22Rv1 (cell line): ENCODE measurements around the gene ZIK1.

Experiments used
- H3K27ac ChIP-seq: fragments of 450-650 bp; 2 replicates; pipeline ENCODE4 v1.5.1; 2017
- CTCF ChIP-seq: fragments of 450-650 bp; IDR thresholded peaks from 2 replicates; pipeline ENCODE4 v1.5.1; 2017; ENCODE audit warnings: mild to moderate bottlenecking
- ZFX ChIP-seq: fragments of 450-650 bp; IDR thresholded peaks from 2 replicates; pipeline ENCODE4 v1.6.1; 2017; ENCODE audit warnings: antibody characterized with exemption, borderline replicate concordance

The ZIK1 gene

DNA sequence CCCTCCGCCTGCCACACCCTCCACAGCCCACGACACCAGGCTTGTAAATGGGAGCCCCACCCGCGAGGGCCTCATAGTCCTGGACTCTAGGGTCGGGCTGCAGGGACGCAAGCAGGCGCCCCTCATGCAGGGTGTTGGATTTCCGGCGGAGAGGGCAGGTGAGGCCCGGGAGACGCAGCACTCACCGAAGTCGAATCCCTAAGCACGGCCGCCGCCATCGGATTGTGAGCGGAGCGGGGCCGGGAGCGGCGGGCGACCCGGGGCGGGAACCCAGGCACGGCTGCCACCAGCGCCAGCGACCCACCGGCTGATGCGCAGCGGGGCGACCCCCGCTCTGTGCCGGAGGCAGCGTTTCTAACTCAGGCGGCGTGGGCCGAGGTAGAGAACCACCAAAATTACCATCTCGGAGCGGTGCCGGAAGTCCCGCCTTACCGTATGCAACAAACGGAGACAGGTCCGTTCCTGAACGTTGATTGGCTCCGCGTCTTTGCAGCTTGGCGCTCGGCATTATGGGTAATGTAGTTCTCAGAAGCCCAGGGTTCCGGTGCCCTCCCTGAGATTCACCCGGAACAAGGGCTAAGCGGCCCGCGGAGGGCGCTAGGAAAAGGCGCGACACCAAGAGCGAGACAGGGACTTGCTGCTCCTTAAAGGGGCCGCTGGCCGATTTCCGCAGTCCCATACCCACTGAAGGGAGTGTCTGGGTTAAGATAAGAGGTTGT, 5.3 kb upstream of the ZIK1 start, which contains the start of gene ZNF416:
ZNF416 (minus strand) TSS at position 425 of the 719 bp plus-strand sequence; CDS start at position 218, 207 bp downstream.
- peak; percentile 27; the same call in 1 of the 2 replicates for TF ChIP-seq CTCF
- no peak for TF ChIP-seq ZFX
- peak within 1 kb of the TSS; percentile 52 for H3K27ac ChIP-seq

DNA sequence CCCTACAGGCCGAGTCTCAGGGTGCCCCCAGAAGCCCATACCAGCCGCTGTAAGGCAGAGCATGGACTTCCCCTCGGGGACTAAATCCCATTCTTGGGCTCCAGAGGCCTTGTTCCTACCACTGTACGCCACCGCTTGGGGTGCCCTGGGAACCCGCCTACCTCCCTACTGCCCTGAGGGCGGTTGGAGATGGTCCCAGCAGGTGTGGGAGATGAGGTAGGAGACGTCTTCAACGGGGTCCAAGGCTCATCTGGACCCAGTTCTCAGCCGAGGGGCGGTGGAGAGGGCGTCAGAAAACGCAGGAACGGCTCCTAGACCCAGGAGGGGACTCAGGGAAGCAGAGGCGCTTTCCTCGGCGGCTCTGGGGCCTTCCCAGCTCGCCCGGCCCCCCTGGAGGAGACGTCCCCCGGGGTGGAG, 833 bp upstream of the ZIK1 start:
- no peak overlapping the region for H3K27ac ChIP-seq
- TF ChIP-seq ZFX (no peak), CTCF (no peak)

GRCh38 chr19:57587529-57587928, 3.6 kb downstream of the ZIK1 start:
- TF ChIP-seq ZFX, result no peak
- no peak overlapping the region for H3K27ac ChIP-seq

GRCh38 chr19:57599377-57599760, 15.4 kb downstream of the ZIK1 start:
- peak overlapping the region; percentile 60 for H3K27ac ChIP-seq
- TF ChIP-seq ZFX (no peak), CTCF (no peak)

- H3K27ac ChIP-seq, result peak within 1 kb of the TSS; percentile 60
Measured at GRCh38 chr19:57599761-57600383, 15.9 kb downstream of the ZIK1 start, which contains the start of gene ZNF530. Gene ZNF530, plus strand, starts transcription at chr19:57599885. Its CDS starts 4,461 bp downstream, at chr19:57604346.

DNA sequence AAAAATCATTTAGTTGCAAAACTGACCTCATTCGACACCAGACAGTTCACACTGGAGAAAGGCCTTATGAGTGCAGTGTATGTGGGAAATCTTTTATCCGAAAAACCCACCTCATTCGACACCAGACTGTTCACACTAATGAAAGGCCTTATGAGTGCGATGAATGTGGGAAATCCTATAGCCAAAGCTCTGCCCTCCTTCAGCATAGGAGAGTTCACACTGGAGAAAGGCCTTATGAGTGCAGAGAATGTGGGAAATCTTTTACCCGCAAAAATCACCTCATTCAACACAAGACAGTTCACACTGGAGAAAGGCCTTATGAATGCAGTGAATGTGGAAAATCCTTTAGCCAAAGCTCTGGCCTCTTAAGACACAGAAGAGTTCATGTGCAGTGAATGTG, 23.0 kb downstream of the ZIK1 start:
- no peak overlapping the region for H3K27ac ChIP-seq
- TF ChIP-seq ZFX, result no peak
- TF ChIP-seq CTCF, result no peak

More at GRCh38 chr19:57599761-57600383, 15.9 kb downstream of the ZIK1 start, which contains the start of gene ZNF530:
- TF ChIP-seq CTCF (no peak), ZFX (no peak)

DNA sequence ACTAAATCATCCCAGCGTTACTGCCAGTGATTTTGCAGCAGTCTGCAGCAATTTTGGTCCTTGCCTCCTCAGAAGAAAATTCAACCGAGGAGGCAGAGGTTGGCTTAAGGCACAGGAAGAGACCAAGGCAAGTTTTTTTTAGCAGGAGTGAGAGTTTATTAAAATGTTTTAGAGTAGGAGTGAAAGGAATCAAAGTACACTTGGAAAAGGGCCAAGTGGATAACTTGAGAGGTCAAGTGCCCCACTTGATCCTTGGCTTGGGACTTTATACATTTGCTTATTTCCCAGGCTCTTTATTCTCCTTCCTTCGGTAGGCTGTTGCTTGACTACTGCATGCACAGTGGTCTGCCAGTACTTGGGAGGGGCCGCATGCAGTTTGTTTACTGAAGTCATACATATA, 27.2 kb downstream of the ZIK1 start:
- H3K27ac ChIP-seq, result no peak overlapping the region
- TF ChIP-seq ZFX, result no peak
- no peak for TF ChIP-seq CTCF
